ENCODE results near the gene ANKRD40.

DNA sequence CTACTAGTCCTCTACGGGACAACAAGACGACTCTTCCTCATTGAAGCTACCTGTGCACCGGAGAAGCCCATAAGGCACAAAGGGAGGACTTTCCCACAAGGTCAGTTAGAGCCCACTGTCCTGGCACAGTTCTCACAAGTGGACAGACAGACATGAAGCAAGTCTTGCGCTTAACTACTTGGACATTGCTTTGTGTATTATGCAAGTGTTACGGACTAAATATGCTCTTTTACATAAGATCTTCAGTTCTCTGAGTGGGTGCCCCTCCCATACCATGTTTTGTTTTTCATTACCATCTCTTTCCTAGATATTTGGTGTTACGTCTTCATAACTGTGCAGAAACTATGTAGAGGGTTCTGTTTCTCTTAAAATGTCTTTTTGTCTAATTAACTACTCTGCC is 41.5 kb upstream of the ANKRD40 start:
- TF ChIP-seq YY1 (IDR thresholded peaks at IDR 0.05; ENCODE audit: insufficient read depth, insufficient read length), result no peak
- no peak for TF ChIP-seq SUZ12 (IDR thresholded peaks at IDR 0.05; ENCODE audit: extremely low read depth, insufficient read depth, insufficient read length)
